Measurements from ENCODE around the gene LGR6. TPM values are rescaled to one million over a fixed set of nuclear protein-coding genes. Genes with fewer than 3 reads are reported as not detected.

The LGR6 gene
- total RNA-seq, 6 donors from 2014 or later = 0.46 to 5.2 (median 1.1) TPM

DNA sequence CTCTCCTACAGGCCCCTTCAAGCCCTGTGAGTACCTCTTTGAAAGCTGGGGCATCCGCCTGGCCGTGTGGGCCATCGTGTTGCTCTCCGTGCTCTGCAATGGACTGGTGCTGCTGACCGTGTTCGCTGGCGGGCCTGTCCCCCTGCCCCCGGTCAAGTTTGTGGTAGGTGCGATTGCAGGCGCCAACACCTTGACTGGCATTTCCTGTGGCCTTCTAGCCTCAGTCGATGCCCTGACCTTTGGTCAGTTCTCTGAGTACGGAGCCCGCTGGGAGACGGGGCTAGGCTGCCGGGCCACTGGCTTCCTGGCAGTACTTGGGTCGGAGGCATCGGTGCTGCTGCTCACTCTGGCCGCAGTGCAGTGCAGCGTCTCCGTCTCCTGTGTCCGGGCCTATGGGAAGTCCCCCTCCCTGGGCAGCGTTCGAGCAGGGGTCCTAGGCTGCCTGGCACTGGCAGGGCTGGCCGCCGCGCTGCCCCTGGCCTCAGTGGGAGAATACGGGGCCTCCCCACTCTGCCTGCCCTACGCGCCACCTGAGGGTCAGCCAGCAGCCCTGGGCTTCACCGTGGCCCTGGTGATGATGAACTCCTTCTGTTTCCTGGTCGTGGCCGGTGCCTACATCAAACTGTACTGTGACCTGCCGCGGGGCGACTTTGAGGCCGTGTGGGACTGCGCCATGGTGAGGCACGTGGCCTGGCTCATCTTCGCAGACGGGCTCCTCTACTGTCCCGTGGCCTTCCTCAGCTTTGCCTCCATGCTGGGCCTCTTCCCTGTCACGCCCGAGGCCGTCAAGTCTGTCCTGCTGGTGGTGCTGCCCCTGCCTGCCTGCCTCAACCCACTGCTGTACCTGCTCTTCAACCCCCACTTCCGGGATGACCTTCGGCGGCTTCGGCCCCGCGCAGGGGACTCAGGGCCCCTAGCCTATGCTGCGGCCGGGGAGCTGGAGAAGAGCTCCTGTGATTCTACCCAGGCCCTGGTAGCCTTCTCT, 124.6 kb downstream of the LGR6 start:
- Histone ChIP-seq H3K9me3 (no peaks in the 10 kb centered on the region), H3K27ac (no peak overlapping the region), H3K27me3 (no peaks in the 10 kb centered on the region), H3K4me1 (no peaks in the 10 kb centered on the region), H3K36me3 (no peaks in the 10 kb centered on the region), H3K4me3 (no peak overlapping the region)
- 78 to 88% methylated on average over 16 to 51 of the region's 52 CpGs for WGBS, 2 donors
- DNase-seq (peak in 1 of 2 donors; percentile 77), ATAC-seq (ENCODE audit: low FRiP score in 2 of 2) (peak in 1 of 2 donors; percentile 19)
- no peak for TF ChIP-seq POLR2A (IDR thresholded peaks at IDR 0.05)
- no peak for TF ChIP-seq POLR2AphosphoS5 (IDR thresholded peaks at IDR 0.05)
- TF ChIP-seq EP300 (IDR thresholded peaks at IDR 0.05) = no peak
- TF ChIP-seq, protein P1, sequence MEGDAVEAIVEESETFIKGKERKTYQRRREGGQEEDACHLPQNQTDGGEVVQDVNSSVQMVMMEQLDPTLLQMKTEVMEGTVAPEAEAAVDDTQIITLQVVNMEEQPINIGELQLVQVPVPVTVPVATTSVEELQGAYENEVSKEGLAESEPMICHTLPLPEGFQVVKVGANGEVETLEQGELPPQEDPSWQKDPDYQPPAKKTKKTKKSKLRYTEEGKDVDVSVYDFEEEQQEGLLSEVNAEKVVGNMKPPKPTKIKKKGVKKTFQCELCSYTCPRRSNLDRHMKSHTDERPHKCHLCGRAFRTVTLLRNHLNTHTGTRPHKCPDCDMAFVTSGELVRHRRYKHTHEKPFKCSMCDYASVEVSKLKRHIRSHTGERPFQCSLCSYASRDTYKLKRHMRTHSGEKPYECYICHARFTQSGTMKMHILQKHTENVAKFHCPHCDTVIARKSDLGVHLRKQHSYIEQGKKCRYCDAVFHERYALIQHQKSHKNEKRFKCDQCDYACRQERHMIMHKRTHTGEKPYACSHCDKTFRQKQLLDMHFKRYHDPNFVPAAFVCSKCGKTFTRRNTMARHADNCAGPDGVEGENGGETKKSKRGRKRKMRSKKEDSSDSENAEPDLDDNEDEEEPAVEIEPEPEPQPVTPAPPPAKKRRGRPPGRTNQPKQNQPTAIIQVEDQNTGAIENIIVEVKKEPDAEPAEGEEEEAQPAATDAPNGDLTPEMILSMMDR (IDR thresholded peaks at IDR 0.05) = no peak

DNA sequence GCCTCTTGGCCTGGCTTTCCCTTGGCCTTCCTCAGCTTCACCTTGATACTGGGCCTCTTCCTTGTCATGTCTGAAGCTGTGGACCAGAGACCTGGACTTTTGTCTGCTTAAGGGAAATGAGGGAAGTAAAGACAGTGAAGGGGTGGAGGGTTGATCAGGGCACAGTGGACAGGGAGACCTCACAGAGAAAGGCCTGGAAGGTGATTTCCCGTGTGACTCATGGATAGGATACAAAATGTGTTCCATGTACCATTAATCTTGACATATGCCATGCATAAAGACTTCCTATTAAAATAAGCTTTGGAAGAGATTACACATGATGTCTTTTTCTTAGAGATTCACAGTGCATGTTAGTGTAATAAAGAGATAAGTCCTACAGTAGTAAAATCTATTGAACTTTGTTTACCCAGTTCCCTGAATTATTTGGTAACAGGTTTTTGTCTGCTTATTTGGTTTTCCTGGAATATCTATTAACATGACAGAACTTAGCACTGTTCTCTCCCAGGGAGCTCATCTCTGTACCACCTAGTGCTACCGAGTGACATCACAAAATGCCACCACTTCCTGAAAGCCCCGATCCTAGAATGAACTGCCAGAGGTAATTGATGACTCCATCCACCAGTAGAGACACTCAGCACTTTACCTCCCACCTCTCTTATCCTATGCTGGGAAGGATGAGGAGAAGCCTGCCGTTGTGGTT, 125.9 kb downstream of the LGR6 start:
- no peak overlapping the region for H3K27ac ChIP-seq
- H3K4me3 ChIP-seq = no peak overlapping the region
- H3K36me3 ChIP-seq = no peaks in the 10 kb centered on the region
- no peak for TF ChIP-seq POLR2AphosphoS5 (IDR thresholded peaks at IDR 0.05)
- TF ChIP-seq POLR2A (IDR thresholded peaks at IDR 0.05) = no peak
- TF ChIP-seq, protein P1 (IDR thresholded peaks at IDR 0.05) = no peak
- TF ChIP-seq EP300 (IDR thresholded peaks at IDR 0.05) = no peak
- ATAC-seq (ENCODE audit: low FRiP score in 2 of 2) = no peak
- H3K27me3 ChIP-seq = no peaks in the 10 kb centered on the region
- DNase-seq = no peak
- 58 to 75% methylated on average over 4 of the region's 4 CpGs for WGBS, 2 donors
- H3K4me1 ChIP-seq = no peaks in the 10 kb centered on the region
- H3K9me3 ChIP-seq = no peaks in the 10 kb centered on the region

DNA sequence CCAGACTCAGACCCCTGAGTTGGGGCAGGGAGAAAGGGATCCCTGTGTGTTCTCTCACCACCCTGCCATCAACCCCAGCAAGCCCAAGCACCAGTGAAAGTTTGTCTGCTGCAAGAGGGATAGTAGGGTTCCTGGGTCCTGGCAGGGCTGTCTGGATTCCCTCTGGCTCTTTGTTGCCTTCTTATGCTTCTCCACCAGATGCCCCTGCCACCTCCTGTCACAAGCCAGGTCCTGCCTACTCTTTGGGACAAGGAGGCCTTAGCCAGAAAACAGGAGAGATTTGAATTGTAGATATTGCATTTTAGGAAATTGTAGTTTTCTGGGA, 126.4 kb downstream of the LGR6 start:
- DNase-seq = no peak
- no peak for ATAC-seq (ENCODE audit: low FRiP score in 2 of 2)
- Histone ChIP-seq H3K36me3 (no peaks in the 10 kb centered on the region), H3K27ac (no peak overlapping the region), H3K9me3 (no peaks in the 10 kb centered on the region), H3K27me3 (no peaks in the 10 kb centered on the region), H3K4me1 (no peaks in the 10 kb centered on the region), H3K4me3 (no peak overlapping the region)
- TF ChIP-seq POLR2AphosphoS5 (IDR thresholded peaks at IDR 0.05) (no peak), POLR2A (IDR thresholded peaks at IDR 0.05) (no peak), EP300 (IDR thresholded peaks at IDR 0.05) (no peak)
- TF ChIP-seq, protein P1 (IDR thresholded peaks at IDR 0.05) = no peak

DNA sequence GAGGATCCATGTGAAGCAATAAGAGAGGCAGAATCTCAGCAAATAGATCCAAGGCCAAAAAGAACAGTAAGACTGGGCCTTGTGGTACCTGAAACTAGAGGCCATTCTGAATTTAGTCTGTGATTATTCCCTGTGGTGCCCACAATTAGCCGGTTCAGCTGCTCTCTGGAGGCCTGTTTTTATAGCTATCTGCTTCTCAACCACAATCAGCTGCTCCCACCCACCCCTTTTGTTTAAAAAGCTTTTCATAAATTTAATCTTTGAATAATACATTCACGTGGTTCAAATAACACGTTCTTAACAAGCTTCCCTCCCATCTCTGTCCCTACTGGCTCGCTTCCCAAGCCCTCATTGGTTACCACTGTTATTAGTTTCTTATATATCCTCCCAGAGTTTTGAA, 130.1 kb downstream of the LGR6 start:
- Histone ChIP-seq H3K4me3 (no peak overlapping the region), H3K27me3 (no peaks in the 10 kb centered on the region), H3K9me3 (no peaks in the 10 kb centered on the region), H3K27ac (no peak overlapping the region), H3K36me3 (no peaks in the 10 kb centered on the region), H3K4me1 (no peaks in the 10 kb centered on the region)
- WGBS, 2 donors = 78% methylated on average over 4 of the region's 4 CpGs
- no peak for TF ChIP-seq EP300 (IDR thresholded peaks at IDR 0.05)
- TF ChIP-seq, protein P1 (IDR thresholded peaks at IDR 0.05) = no peak
- TF ChIP-seq POLR2AphosphoS5 (IDR thresholded peaks at IDR 0.05) = no peak
- TF ChIP-seq POLR2A (IDR thresholded peaks at IDR 0.05) = no peak
- DNase-seq (no peak), ATAC-seq (ENCODE audit: low FRiP score in 2 of 2) (no peak)

Data from upper lobe of left lung (tissue), 6 donors.